Panc1 (cell line): Measurements from ENCODE around the gene OSBP2. TPM values are rescaled to one million over a fixed set of nuclear protein-coding genes. Genes with fewer than 3 reads are reported as not detected.

Experiments used
- ATAC-seq: fragments of 200-7000 bp; cut with Tn5 transposase; 2 replicates; pipeline ENCODE4 v1.9.1; 2020; ENCODE audit warnings: mild to moderate bottlenecking, moderate library complexity
- BruUV-seq: library from RNA; stranded (reverse); fragments of 400-500 nt; replicated peaks from 2 replicates; lab custom pipeline; 2021; lab: Mats Ljungman, UMichigan
- CTCF ChIA-PET: fragments of 300-600 bp; sonication (Branson Sonifier 250); formaldehyde crosslinking; loops from one replicate; lab custom pipeline; 2022; ENCODE audit warnings: antibody characterized with exemption; lab: Charles Lee
- POLR2A ChIA-PET: fragments of 300-600 bp; sonication (Branson Sonifier 250); formaldehyde crosslinking; loops from one replicate; lab custom pipeline; 2022; ENCODE audit warnings: antibody characterized with exemption; lab: Charles Lee
- DNase-seq: peaks from one replicate; pipeline ENCODE4 v3.0.0-alpha.2; 2010; ENCODE audit warnings: low read depth, low spot score
- H3K27ac ChIP-seq: 2 replicates; pipeline ENCODE4 v1.5.1; 2011; ENCODE audit warnings: mild to moderate bottlenecking, low read length, inconsistent platforms
- H3K27me3 ChIP-seq: fragments of 200-500 bp; sonication (Bioruptor generic); 2 replicates; pipeline ENCODE4 v1.6.0; 2014; ENCODE audit warnings: low read length, inconsistent platforms; ENCODE audit not compliant: control insufficient read depth, insufficient read depth
- H3K36me3 ChIP-seq: fragments of 200-500 bp; sonication (Bioruptor generic); 2 replicates; pipeline ENCODE4 v1.5.1; 2014; ENCODE audit warnings: inconsistent platforms, mild to moderate bottlenecking, low read length, moderate library complexity; ENCODE audit not compliant: control insufficient read depth, insufficient read depth
- H3K4me1 ChIP-seq: 2 replicates; pipeline ENCODE4 v1.5.1; 2011; ENCODE audit warnings: inconsistent platforms, mild to moderate bottlenecking, low read length, moderate library complexity; ENCODE audit not compliant: control insufficient read depth, insufficient read depth
- H3K4me3 ChIP-seq, 2 experiments: 2 replicates each; pipeline ENCODE4 v1.5.1; 2011 to 2012; ENCODE audit warnings: low read depth in 2 of 2, low read length in 2 of 2, mild to moderate bottlenecking in 2 of 2, inconsistent platforms in 1 of 2, moderate library complexity in 1 of 2
- H3K9me3 ChIP-seq: fragments of 200-500 bp; sonication (Bioruptor generic); 2 replicates; pipeline ENCODE4 v1.5.1; 2014; ENCODE audit warnings: low read depth, mild to moderate bottlenecking, inconsistent platforms, low read length, moderate library complexity; ENCODE audit not compliant: control insufficient read depth, insufficient read depth
- POLR2AphosphoS5 ChIP-seq: IDR thresholded peaks from 2 replicates; pipeline ENCODE4 v1.6.1; 2012; ENCODE audit warnings: mild to moderate bottlenecking, low read depth, low read length, moderate library complexity
- REST ChIP-seq, 2 experiments: IDR thresholded peaks; 2 replicates each; pipeline ENCODE4 v1.6.1; 2011 to 2012; ENCODE audit warnings: low read depth in 2 of 2, control low read depth in 1 of 2, low read length in 1 of 2, mild to moderate bottlenecking in 1 of 2, moderate library complexity in 1 of 2; ENCODE audit not compliant: insufficient read depth in 1 of 2
- SIN3A ChIP-seq: IDR thresholded peaks from 2 replicates; pipeline ENCODE4 v1.6.1; 2012; ENCODE audit warnings: low read depth, mild to moderate bottlenecking, low read length, moderate library complexity, borderline replicate concordance; ENCODE audit not compliant: insufficient read depth
- TCF7L2 ChIP-seq: IDR thresholded peaks from 2 replicates; pipeline ENCODE4 v1.6.1; 2011; ENCODE audit warnings: mild to moderate bottlenecking, low read depth, low read length, inconsistent platforms
- in situ Hi-C: cut with HindIII; loops from 2 replicates; pipeline ENCODE4 v1.10.0; 2016; ENCODE audit warnings: low sequenced_read_pairs, low pct_unique_long_range_greater_than_20kb
- intact Hi-C: fragments of 100-400 bp; cut with micrococcal nuclease; formaldehyde crosslinking; loops from one replicate; pipeline ENCODE4 v1.10.0; 2022; ENCODE audit not compliant: unreplicated experiment
- total RNA-seq: library from RNA; stranded (reverse); gene quantifications from one replicate; pipeline ENCODE4 v1.2.1, GENCODE V29; 2021; ENCODE audit not compliant: unreplicated experiment
- TF ChIP-seq, protein P1 (sequence below): fragments of 450-650 bp; IDR thresholded peaks from 2 replicates; pipeline ENCODE4 v1.5.1; 2017; ENCODE audit warnings: mild to moderate bottlenecking

OSBP2 gene
- total RNA-seq, 1 experiment from 2014 or later, result 4.7 TPM

DNA sequence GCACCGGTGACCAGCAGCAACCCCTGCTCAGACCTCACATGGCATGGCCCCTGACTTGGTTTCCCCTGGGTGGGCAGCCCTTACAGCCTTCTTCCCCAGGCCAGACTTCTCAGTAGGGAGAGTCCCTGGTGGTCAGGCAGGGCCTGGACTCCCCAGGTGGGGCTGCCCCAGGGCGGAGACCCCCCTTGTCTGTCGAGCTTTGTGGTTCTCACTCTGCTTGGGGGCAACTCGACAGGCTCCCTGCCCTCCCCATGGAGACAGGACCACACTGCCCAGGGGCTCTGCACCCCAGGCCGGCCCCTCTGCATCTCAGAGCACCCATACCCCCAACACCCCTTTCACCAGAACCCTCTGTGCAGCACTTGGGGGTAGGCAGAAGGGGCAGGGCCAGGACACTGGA lies 186.2 kb downstream of the OSBP2 start:
- ATAC-seq (no peak), DNase-seq (no peak)
- Histone ChIP-seq H3K4me1 (no peaks in the 10 kb centered on the region), H3K4me3 (no peak overlapping the region), H3K27ac (no peak overlapping the region), H3K9me3 (no peaks in the 10 kb centered on the region), H3K36me3 (no peaks in the 10 kb centered on the region), H3K27me3 (no peaks in the 10 kb centered on the region)
- intact Hi-C loops, result no loop called here
- TF ChIP-seq, protein P1, sequence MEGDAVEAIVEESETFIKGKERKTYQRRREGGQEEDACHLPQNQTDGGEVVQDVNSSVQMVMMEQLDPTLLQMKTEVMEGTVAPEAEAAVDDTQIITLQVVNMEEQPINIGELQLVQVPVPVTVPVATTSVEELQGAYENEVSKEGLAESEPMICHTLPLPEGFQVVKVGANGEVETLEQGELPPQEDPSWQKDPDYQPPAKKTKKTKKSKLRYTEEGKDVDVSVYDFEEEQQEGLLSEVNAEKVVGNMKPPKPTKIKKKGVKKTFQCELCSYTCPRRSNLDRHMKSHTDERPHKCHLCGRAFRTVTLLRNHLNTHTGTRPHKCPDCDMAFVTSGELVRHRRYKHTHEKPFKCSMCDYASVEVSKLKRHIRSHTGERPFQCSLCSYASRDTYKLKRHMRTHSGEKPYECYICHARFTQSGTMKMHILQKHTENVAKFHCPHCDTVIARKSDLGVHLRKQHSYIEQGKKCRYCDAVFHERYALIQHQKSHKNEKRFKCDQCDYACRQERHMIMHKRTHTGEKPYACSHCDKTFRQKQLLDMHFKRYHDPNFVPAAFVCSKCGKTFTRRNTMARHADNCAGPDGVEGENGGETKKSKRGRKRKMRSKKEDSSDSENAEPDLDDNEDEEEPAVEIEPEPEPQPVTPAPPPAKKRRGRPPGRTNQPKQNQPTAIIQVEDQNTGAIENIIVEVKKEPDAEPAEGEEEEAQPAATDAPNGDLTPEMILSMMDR, result no peak
- no peak for TF ChIP-seq POLR2AphosphoS5
- TF ChIP-seq REST (IDR thresholded peaks at IDR 0.05; ENCODE audit: insufficient read depth in 1 of 2, low read depth in 2 of 2, low read length in 1 of 2), result no peak
- TF ChIP-seq SIN3A, result no peak
- ChIA-PET POLR2A (no interaction called here), CTCF (no interaction called here)
- BruUV-seq, result no TSS peak
- in situ Hi-C loops, result no loop called here

DNA sequence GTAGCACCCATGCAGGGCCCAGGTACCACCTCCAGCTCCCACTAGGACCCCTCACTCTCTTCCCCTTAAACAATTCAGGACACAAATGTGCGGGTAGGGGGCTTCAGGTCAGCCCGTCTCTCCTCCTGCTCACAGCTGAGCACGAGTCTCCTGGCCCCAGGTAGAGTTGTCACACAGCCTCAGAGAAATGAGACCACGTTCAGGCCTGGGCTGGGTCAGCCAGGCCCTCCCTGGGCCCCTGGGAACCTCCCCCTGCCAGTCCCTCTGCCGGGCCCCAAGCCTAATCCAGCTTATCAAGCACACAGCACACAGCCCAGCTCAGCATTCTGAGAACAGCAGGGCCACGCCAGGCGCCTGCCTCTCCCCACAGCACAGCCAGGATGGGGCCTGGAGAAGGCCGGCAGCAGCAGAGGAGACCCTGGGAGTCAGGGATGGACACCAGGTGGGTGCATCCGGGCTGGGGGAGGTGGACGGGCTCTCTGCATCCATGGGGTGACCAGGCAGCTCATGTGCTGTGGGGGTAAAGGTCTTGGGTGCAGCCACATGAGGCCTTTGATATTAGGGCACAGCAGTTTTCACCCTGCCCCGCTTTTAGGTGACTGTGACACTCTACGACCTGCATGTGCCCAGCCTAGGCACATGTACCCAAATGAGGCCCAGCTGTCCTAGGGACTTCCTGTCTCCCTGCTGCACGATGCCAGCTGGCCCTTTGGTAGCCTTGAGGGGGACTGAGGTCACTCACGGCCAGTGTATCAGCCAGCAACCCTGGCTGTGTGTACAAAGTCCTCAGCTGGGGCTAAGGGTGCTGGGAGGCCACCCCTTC lies 186.9 kb downstream of the OSBP2 start:
- DNase-seq (no peak), ATAC-seq (no peak)
- in situ Hi-C loops (no loop called here), intact Hi-C loops (no loop called here)
- Histone ChIP-seq H3K4me3 (no peak overlapping the region), H3K36me3 (no peaks in the 10 kb centered on the region), H3K9me3 (no peaks in the 10 kb centered on the region), H3K27ac (no peak overlapping the region), H3K4me1 (no peaks in the 10 kb centered on the region), H3K27me3 (no peaks in the 10 kb centered on the region)
- BruUV-seq, result no TSS peak
- ChIA-PET POLR2A (interaction anchor here (0.6 kb wide), 1 partner anchor 10 kb away, joined by 3 read pairs; no protein-coding TSS in a partner anchor), CTCF (no interaction called here)
- TF ChIP-seq POLR2AphosphoS5 (no peak), TCF7L2 (no peak), REST (IDR thresholded peaks at IDR 0.05; ENCODE audit: insufficient read depth in 1 of 2, low read depth in 2 of 2, low read length in 1 of 2) (no peak), SIN3A (no peak)
- TF ChIP-seq, protein P1, result no peak
